ENCODE results near the gene POLR2A.

POLR2A gene

DNA sequence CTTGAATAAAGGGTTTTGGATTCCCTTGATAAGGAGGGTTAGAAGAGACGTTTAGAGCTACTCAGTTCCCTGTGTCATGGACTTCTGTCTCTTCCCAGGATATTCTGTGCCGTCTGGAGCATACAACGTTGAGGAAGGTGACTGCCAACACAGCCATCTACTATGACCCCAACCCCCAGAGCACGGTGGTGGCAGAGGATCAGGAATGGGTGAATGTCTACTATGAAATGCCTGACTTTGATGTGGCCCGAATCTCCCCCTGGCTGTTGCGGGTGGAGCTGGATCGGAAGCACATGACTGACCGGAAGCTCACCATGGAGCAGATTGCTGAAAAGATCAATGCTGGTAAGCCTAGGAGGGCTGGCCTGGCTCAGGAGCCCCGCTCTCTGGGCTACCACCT lies 24.7 kb downstream of the POLR2A start:
- DNase-seq, result no peak

DNA sequence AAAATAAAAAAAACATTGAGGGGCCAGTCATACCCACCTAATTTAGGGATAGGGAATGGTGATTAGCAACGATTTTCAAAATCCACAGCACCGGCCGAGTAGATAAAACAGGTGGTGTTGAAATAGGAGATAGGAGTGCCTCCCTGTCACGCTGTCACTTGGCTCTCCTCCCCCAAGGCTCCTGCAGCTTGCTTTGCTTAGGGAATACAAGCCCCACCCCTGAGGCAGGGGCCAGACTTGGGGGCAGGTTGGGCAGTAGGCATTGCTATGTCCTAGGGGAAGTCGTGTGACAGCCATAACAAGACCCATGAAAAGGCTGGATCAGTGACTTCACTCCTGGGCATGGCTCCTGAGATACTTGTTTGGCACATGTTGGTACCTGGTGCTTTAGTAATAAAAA lies 25.8 kb downstream of the POLR2A start:
- no peak for DNase-seq

DNA sequence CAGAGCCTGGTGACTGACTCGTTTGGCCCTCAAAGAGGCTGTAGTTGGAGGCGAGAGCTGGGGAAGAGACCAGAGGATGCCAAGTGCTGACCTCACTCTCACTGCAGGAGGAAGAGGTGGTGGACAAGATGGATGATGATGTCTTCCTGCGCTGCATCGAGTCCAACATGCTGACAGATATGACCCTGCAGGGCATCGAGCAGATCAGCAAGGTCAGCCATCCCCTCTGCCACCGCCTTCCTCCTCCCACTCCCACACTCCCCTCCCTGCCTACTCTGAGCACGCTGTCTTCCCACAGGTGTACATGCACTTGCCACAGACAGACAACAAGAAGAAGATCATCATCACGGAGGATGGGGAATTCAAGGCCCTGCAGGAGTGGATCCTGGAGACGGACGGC lies 26.9 kb downstream of the POLR2A start:
- no peak for DNase-seq

DNA sequence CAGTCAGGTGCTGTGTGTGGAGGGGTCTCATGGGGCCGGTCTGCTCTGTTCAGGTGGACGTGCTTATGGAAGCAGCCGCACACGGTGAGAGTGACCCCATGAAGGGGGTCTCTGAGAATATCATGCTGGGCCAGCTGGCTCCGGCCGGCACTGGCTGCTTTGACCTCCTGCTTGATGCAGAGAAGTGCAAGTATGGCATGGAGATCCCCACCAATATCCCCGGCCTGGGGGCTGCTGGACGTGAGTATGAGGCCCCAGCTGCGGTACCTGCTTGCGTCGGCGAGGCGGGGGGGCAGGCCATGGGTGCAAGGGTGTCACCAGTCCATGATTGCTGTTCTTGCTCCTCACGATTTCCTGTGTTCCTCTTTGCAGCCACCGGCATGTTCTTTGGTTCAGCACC lies 27.9 kb downstream of the POLR2A start:
- DNase-seq, result no peak

DNA sequence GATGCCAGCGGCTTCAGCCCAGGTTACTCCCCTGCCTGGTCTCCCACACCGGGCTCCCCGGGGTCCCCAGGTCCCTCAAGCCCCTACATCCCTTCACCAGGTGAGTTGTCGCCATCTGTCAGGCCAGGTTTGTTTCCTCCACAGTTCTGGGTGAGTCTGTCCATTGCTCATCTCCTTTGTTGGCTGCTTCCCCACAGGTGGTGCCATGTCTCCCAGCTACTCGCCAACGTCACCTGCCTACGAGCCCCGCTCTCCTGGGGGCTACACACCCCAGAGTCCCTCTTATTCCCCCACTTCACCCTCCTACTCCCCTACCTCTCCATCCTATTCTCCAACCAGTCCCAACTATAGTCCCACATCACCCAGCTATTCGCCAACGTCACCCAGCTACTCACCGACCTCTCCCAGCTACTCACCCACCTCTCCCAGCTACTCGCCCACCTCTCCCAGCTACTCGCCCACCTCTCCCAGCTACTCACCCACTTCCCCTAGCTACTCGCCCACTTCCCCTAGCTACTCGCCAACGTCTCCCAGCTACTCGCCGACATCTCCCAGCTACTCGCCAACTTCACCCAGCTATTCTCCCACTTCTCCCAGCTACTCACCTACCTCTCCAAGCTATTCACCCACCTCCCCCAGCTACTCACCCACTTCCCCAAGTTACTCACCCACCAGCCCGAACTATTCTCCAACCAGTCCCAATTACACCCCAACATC lies 28.8 kb downstream of the POLR2A start:
- no peak for DNase-seq

DNA sequence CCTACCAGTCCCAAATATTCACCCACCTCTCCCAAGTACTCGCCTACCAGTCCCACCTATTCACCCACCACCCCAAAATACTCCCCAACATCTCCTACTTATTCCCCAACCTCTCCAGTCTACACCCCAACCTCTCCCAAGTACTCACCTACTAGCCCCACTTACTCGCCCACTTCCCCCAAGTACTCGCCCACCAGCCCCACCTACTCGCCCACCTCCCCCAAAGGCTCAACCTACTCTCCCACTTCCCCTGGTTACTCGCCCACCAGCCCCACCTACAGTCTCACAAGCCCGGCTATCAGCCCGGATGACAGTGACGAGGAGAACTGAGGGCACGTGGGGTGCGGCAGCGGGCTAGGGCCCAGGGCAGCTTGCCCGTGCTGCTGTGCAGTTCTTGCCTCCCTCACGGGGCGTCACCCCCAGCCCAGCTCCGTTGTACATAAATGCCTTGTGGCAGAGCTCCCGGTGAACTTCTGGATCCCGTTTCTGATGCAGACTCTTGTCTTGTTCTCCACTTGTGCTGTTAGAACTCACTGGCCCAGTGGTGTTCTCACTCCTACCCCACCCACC lies 29.8 kb downstream of the POLR2A start:
- no peak for DNase-seq

DNA sequence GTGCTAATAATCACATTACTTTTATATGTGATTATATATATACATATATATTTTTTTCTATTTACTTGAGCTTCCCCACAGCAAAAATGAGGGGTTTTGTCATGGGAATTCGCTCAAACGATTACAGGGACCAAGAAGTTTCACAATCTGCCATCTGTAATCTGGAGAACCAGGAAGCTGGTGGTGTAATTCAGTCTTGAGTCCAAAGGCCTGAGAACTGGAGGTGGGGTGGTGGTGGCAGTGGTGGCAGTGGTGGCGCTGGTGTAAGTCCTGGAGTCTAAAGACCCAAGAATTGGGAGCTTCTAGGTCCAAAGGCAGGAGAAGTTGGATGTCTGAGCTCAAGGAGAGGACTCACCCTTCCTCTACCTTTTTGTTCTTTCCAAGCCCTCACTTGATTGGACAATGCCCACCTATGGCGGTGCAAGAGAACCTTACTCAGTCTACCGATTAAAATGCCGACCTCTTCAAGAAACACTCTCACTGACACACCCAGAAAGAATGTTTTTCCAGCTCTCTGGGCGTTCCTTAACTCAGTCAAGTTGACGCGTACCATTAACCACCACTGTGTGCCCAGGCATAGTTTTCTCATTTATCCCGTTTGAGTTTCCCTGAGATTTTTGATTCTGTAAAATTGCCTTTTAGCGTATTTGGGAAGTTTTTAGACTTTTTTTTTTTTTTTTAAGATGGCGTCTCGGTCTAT lies 31.9 kb downstream of the POLR2A start:
- no peak for DNase-seq

DNA sequence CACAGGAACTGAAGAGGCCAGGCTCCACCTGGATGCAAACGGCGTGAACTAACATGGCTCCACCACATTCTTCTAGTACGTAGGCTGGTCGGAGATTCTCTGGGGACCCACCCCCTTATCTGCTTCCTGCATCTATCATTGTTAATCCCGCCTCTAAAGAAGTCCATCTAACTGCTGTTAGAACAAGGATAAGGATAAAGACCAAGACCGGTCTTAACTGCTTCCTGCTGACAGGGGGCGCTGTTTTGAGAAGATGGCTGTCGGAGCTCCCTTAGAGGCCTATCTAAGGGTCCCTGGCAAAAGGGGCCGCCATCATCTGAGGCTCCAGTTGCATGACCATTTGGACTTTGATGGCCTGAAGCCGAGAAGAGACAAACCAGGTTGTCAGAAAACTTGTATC lies 38.9 kb downstream of the POLR2A start:
- DNase-seq, result no peak

DNA sequence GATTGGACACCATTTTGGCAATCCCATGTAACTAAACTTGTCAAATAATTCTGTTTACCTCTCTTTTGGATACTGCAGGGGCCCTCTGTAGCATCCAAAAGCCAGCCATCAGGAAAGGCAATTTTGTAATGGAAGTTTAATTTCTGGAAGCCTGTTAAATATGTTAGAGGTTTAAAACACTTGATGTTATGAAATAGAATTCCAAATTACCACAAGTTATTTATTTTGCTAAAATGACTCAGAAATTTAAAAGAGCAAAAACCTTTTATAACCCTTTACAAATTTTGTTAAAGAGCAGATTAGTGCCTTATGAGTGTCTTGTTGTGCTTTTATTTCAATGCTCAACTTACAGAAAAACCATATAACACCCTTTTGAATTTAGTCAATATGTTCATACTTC lies 44.7 kb downstream of the POLR2A start:
- DNase-seq, result no peak

DNA sequence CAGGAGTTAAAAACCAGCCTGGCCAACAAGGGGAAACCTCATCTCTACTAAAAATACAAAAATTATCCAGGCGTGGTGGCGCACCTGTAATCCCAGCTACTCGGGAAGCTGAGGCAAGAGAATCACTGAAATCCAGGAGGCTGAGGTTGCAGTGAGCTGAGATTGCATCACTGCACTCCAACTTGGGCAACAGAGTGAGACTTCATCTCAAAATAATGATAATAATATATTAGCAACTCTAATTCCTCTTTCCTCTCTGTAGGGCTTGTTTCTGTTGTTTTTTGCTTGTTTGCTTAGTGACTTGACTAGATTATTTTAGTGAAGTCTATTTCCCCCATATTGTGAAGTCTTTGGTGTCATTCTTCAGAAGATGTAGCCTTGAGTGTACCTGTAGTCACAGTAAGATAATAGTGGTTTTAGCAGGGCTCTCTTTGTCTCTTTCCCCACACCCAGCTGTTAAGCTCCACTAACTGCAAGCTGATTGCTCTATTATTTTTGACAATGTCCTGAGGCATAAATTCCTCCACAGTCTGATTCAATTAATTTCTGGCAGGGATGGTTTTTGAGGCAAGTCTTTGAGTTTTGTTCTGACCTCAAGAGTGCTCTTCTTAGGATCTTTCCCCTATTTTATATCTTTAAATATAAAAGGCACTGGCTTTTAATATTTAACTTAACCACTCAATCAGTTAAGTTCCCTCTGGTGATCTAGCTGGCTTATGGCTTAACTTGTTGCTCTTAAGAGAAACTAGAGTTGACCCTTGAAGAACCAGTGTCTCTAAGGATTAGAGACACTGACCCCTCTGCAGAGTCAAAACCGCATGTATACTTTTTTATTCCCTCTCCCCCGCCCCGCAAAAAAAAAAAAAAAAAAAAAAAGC lies 46.1 kb downstream of the POLR2A start:
- no peak for DNase-seq

DNA sequence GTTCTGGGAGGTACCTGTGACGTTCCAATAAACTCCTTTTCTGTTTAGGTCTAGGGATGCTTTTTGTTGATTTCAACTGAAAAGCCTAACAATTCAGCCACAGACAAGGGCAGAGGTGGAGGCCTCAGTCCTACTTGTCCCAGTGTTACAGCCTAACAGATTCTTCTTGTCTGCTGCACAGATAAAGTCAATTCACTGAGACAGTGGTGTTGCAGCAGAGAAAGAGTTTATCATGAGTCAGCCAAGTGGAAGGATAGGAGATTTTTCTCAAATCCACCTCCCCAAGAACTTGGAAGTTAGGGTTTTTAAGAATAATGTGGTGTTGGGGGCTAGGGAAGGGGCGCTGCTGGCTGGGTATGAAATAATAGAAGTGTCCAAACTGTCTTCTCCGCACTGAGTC lies 53.9 kb downstream of the POLR2A start:
- DNase-seq, result no peak

DNA sequence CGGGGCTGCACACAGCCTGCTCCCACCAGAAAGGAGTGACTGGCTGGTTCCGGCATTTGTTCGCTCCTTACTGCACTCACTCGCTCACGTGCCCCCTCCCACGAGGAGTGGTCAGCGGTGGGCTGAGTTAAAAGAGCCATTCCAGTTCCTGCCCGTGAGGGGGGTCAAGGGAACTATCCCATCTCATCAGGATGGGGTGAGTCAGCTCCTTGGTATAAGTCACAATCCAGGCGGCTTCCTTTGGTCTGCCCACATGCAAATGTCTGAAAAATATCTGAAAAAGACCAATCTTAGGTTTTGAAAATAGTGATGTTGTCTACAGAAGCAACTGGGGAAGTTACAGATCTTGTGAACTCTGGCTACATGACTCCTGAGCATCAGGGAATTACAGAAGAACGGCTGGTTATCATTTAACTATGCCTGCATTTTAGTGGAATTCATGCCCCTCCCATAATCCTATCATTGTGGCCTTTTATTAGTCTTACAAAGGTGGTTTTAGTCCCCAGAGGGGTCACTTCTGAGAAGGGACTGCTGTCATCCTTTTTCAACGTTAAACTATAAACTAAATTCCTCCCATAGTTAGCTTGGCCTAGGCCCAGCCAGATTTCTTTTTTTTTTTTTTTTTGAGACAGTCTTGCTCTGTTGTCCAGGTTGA lies 54.9 kb downstream of the POLR2A start:
- DNase-seq, result no peak

DNA sequence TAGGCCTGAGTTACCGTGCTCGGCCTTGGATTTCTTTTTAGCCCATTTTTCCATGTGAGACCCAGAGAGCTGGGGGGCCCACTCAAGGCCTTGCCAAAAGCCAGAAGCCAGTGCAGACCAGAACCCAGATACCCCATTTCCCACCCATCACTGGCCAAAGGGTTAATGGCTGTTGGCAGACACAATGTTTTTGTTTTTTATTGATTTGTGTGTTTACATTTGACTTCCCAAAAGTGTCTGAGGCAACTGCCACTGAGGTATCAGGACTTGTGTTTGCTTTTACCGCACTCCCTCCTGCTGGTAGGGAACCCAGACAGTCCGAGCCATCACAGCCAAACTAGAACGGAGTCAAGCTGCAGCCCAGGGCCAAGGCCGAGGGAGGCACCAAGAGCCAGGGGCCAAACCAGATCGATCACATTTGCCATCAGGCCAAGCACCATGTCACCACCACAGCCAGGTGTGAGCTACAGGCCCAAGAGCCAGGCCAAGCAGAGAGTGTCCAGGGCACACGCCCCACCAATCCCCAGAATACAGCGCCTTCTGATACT lies 57.0 kb downstream of the POLR2A start:
- no peak for DNase-seq

DNA sequence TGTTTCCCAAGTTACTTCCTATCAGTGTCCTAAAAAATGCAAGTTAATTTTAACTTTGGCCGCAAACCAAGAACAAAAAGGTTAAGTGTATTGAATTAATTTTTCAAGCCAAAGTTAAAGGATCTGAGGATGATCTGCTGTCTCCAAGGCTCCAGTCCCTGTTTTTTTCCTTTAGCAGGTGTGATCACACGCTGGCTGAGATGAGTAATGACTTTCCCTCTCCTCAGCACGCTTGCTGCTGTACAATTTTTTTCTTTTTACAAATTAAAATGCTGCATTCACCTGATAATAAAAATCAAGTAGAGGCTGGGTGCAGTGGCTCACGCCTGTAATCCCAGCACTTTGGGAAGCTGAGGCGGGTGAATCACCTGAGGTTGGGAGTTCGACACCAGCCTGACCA lies 60.7 kb downstream of the POLR2A start:
- no peak for DNase-seq

DNA sequence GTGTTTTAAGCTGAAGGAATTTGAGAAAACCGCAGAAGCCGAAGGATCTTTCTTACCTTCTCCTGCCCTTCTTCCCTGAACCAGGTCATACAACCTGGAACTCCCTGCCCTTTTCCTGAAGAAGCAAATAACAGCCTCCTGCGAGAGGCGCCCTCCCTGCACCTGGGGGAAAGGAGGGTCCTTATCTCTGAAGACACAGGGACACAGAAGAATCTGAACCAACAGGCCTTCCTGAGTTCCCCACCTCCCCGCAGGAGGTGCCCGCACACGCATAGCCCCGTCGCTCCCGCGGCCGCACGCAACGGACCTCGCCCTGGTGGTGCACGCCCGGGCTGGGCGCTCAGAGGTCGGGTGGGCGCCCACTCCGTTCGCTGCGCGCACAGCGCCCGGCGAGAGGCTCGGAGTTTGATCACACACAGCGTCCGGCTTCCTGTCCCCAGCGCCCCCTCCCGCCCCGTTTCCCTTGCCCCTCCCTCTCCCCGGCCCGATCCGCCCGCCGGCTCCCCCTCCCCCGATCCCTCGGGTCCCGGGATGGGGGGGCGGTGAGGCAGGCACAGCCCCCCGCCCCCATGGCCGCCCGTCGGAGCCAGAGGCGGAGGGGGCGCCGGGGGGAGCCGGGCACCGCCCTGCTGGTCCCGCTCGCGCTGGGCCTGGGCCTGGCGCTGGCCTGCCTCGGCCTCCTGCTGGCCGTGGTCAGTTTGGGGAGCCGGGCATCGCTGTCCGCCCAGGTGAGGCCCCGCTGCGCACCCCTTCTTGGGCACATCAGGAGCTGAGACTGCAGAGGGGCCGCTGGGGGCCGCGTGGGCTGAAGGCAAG lies 64.6 kb downstream of the POLR2A start, which contains the start of gene TNFSF12:
TNFSF12 (plus strand) TSS at position 474 of the 816 bp plus-strand sequence; CDS start at position 570, 96 bp downstream.
- DNase-seq, result no peak

Data from NCI-H2029 treated with DMSO at 0.1 percent for 48 hours (cell line).